ENCODE results near the gene RPL38. TPM values are rescaled to one million over a fixed set of nuclear protein-coding genes. Genes with fewer than 3 reads are reported as not detected.

The RPL38 gene
- total RNA-seq, 1 experiment from 2014 or later = 3,689 TPM

GRCh38 chr17:74159226-74159840 lies 44.1 kb upstream of the RPL38 start:
- no peak for DNase-seq
- no peak for ATAC-seq
- H3K9ac ChIP-seq (ENCODE audit: low read length) = no peak overlapping the region
- no peak overlapping the region for H3K27ac ChIP-seq (ENCODE audit: low read length)
- no peaks in the 10 kb centered on the region for H3K4me1 ChIP-seq (ENCODE audit: insufficient read depth, low read length)
- ChIA-PET POLR2A (ENCODE audit: unreplicated experiment) (no interaction called here), CTCF (no interaction called here)
- H3K9me2 ChIP-seq (replicated peaks; ENCODE audit: low read length) = no peaks in the 10 kb centered on the region
- intact Hi-C loops (cut with micrococcal nuclease) = no loop called here
- H3K9me3 ChIP-seq (ENCODE audit: low read length) = no peaks in the 10 kb centered on the region
- H3K4me2 ChIP-seq (ENCODE audit: low read length) = no peak overlapping the region
- no peak for TF ChIP-seq CTCF (conservative IDR thresholded peaks at IDR 0.05; ENCODE audit: low read depth, low read length)
- no peak for TF ChIP-seq EZH2 (IDR thresholded peaks at IDR 0.05; ENCODE audit: low read length, unreplicated experiment)
- TF ChIP-seq EZH2phosphoT487 (IDR thresholded peaks at IDR 0.05; ENCODE audit: borderline replicate concordance, low read length) = no peak
- H4K20me1 ChIP-seq (ENCODE audit: low read length) = no peaks in the 10 kb centered on the region
- no TSS peak for BruUV-seq (replicated peaks)
- no peaks in the 10 kb centered on the region for H3K36me3 ChIP-seq (ENCODE audit: low read depth, low read length)
- no peaks in the 10 kb centered on the region for H3F3A ChIP-seq (ENCODE audit: low read length, unreplicated experiment)
- no peak overlapping the region for H2AFZ ChIP-seq (ENCODE audit: low read length)
- H3K27me3 ChIP-seq (ENCODE audit: low read length) = peaks cover 74% of the 10 kb centered on the region
- H3K79me2 ChIP-seq (ENCODE audit: low read length) = no peaks in the 10 kb centered on the region
- no peak overlapping the region for H3K4me3 ChIP-seq (ENCODE audit: low read length)

GRCh38 chr17:74160656-74161502 lies 42.6 kb upstream of the RPL38 start:
- H3K9me3 ChIP-seq (ENCODE audit: low read length) = no peaks in the 10 kb centered on the region
- ATAC-seq (no peak), DNase-seq (no peak)
- no peak for TF ChIP-seq EZH2phosphoT487 (IDR thresholded peaks at IDR 0.05; ENCODE audit: borderline replicate concordance, low read length)
- no peak for TF ChIP-seq EZH2 (IDR thresholded peaks at IDR 0.05; ENCODE audit: low read length, unreplicated experiment)
- no peak for TF ChIP-seq CTCF (conservative IDR thresholded peaks at IDR 0.05; ENCODE audit: low read depth, low read length)
- H3K4me2 ChIP-seq (ENCODE audit: low read length) = no peak overlapping the region
- no peaks in the 10 kb centered on the region for H4K20me1 ChIP-seq (ENCODE audit: low read length)
- no peaks in the 10 kb centered on the region for H3K4me1 ChIP-seq (ENCODE audit: insufficient read depth, low read length)
- CTCF ChIA-PET = no interaction called here
- no peaks in the 10 kb centered on the region for H3K9me2 ChIP-seq (replicated peaks; ENCODE audit: low read length)
- no peaks in the 10 kb centered on the region for H3F3A ChIP-seq (ENCODE audit: low read length, unreplicated experiment)
- no peak overlapping the region for H3K4me3 ChIP-seq (ENCODE audit: low read length)
- no peak overlapping the region for H2AFZ ChIP-seq (ENCODE audit: low read length)
- H3K79me2 ChIP-seq (ENCODE audit: low read length) = no peaks in the 10 kb centered on the region
- H3K27me3 ChIP-seq (ENCODE audit: low read length) = peaks cover 78% of the 10 kb centered on the region
- intact Hi-C loops (cut with micrococcal nuclease) = no loop called here
- no TSS peak for BruUV-seq (replicated peaks)
- POLR2A ChIA-PET (ENCODE audit: unreplicated experiment) = no interaction called here
- no peak overlapping the region for H3K27ac ChIP-seq (ENCODE audit: low read length)
- H3K36me3 ChIP-seq (ENCODE audit: low read depth, low read length) = no peaks in the 10 kb centered on the region
- no peak overlapping the region for H3K9ac ChIP-seq (ENCODE audit: low read length)

- Histone ChIP-seq H3K9me3 (ENCODE audit: low read length) (no peaks in the 10 kb centered on the region), H3K9me2 (replicated peaks; ENCODE audit: low read length) (no peaks in the 10 kb centered on the region), H4K20me1 (ENCODE audit: low read length) (no peaks in the 10 kb centered on the region), H3K4me1 (ENCODE audit: insufficient read depth, low read length) (no peaks in the 10 kb centered on the region), H3K4me3 (ENCODE audit: low read length) (no peak overlapping the region), H3K9ac (ENCODE audit: low read length) (no peak overlapping the region), H3K79me2 (ENCODE audit: low read length) (no peaks in the 10 kb centered on the region), H2AFZ (ENCODE audit: low read length) (no peak overlapping the region), H3K27me3 (ENCODE audit: low read length) (peaks cover 78% of the 10 kb centered on the region), H3K36me3 (ENCODE audit: low read depth, low read length) (no peaks in the 10 kb centered on the region), H3K4me2 (ENCODE audit: low read length) (no peak overlapping the region), H3F3A (ENCODE audit: low read length, unreplicated experiment) (no peaks in the 10 kb centered on the region), H3K27ac (ENCODE audit: low read length) (no peak overlapping the region)
- no TSS peak for BruUV-seq (replicated peaks)
- DNase-seq (no peak), ATAC-seq (no peak)
- ChIA-PET POLR2A (ENCODE audit: unreplicated experiment) (no interaction called here), CTCF (no interaction called here)
- TF ChIP-seq EZH2 (IDR thresholded peaks at IDR 0.05; ENCODE audit: low read length, unreplicated experiment) = no peak
- no peak for TF ChIP-seq CTCF (conservative IDR thresholded peaks at IDR 0.05; ENCODE audit: low read depth, low read length)
- no peak for TF ChIP-seq EZH2phosphoT487 (IDR thresholded peaks at IDR 0.05; ENCODE audit: borderline replicate concordance, low read length)
- intact Hi-C loops (cut with micrococcal nuclease) = no loop called here
Observed at GRCh38 chr17:74161503-74161875, 42.0 kb upstream of the RPL38 start.
